ENCODE results near the gene CD164L2.

CD164L2 gene

DNA sequence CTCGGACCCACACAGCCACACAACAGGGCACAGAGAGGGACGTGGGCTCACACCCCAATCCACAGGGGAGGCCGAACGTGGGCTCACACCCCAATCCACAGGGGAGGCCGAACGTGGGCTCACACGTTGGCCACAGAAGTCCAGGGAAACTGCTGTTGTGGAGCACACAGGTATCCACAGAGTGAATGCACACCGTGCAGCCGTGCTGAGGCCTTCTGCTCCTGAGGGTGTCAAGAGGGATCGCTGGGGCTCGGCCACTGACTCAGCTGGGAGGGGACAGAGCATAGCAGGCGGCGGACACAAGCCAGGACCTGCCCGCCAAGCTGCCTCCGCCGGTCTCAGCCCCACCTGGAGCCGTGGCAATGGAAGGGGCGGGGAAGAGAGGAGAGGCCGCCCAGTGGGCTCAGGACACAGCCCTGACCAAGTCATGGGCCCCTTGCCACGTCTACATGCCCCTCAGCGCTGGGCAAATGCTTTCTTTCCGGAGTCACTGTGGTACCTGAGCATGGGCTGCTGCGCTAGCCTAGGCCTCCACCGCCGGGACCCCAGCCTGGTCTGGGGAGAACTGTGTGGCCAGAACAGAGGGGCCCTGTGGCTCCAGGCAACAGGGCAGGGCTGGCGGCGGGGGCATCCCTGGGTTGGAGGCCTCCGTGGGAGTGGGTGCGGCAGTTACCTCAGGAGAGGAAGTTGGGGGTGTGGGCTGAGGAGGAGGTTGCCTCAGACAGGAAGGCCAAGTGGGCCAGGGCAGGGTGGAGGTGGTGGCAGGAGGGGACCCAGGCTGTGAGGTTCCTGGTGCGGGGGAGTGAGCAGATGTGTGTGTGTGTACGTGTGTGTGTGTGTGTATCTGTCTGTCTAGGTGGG lies 40.1 kb downstream of the CD164L2 start:
- peak; percentile 36 for DNase-seq

DNA sequence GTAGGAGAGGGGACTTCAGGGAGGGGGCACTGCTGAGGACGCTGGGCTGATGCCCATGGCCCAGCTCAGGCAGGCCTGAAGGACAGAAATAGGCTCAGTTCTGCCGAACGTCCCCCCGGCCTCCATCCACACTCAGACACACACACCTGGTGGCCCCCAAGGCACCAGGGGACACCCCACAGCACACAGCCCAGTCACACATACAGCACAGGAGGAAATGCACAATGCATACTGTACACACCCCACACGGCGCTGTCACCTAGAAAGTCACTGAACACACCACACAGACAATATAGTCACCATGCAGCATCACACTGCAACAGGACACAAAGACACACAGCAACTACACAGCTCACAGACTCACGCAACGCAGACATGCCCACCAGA lies 40.7 kb downstream of the CD164L2 start:
- no peak for DNase-seq

GRCh38 chr1:27341525-27342252 lies 41.4 kb downstream of the CD164L2 start, which contains the start of gene SYTL1:
SYTL1 (plus strand) TSS chr1:27342022; CDS start chr1:27345335, 3,313 bp downstream.
- peak; percentile 11 for DNase-seq

- no peak for DNase-seq
Measured at GRCh38 chr1:27339213-27339612, 43.9 kb downstream of the CD164L2 start.

- DNase-seq, result no peak
Measured at GRCh38 chr1:27338751-27339150, 44.4 kb downstream of the CD164L2 start.

DNA sequence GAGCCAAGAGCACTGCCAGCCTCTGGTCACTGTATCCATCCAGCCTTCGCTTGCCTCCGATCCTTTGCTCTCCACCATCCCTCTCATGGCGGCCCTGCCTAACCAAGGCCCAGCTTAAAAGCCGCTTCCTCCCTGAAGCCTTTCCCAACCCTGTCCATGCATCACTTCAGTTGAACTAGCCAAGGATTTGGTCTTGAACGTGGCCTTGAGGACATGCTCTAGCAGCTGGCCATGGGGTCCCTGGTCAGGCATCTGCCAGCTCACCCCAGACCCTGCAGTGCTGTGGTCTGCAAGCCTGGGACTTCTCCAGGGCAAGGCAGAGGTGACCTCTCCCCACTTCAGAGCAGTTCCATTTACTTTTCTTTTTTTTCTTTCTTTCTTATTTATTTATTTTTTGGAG lies 46.4 kb downstream of the CD164L2 start:
- no peak for DNase-seq

GRCh38 chr1:27335506-27336422 lies 47.4 kb downstream of the CD164L2 start:
- no peak for DNase-seq

DNA sequence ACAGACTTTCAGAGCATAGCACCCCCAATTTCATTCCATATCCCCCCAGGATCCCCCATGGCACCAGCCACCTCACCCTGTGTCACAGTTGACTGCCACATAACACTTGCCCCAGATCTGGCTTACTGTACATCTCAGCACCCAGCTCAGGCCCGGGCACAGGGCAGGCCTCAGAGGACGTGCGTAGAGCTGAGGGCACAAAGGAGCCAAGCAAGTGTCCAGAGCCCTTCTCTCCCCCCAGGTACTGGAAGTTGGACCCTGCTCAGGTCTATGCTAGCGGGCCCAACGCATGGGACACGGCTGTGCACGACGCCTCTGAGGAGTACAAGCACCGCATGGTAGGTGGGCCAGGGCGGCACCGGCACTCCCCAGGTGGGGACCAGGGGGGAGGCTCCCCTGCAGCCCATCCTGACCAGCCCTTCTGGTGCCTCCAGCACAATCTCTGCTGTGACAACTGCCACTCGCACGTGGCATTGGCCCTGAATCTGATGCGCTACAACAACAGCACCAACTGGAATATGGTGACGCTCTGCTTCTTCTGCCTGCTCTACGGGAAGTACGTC lies 49.3 kb downstream of the CD164L2 start:
- DNase-seq, result no peak

GRCh38 chr1:27332536-27333281 lies 50.4 kb downstream of the CD164L2 start:
- no peak for DNase-seq

GRCh38 chr1:27331922-27332321 lies 51.2 kb downstream of the CD164L2 start:
- DNase-seq, result no peak

GRCh38 chr1:27331426-27331825 lies 51.7 kb downstream of the CD164L2 start:
- no peak for DNase-seq

GRCh38 chr1:27330786-27331185 lies 52.3 kb downstream of the CD164L2 start:
- no peak for DNase-seq
